K562 (cell line): ENCODE results near the gene PNCK. TPM values are rescaled to one million over a fixed set of nuclear protein-coding genes. Genes with fewer than 3 reads are reported as not detected.

ENCODE experiments used
- BRF2 ChIP-seq: IDR thresholded peaks from 3 replicates; pipeline ENCODE4 v1.6.1; 2011; ENCODE audit warnings: borderline replicate concordance, mild to moderate bottlenecking; ENCODE audit not compliant: insufficient read length, insufficient read depth
- CHD4 ChIP-seq: fragments of 200-600 bp; sonication (generic); IDR thresholded peaks from 3 replicates; pipeline ENCODE4 v1.6.1; 2012; ENCODE audit warnings: low read depth, mild to moderate bottlenecking, mixed read lengths, low read length, inconsistent platforms; ENCODE audit not compliant: insufficient read depth, insufficient replicate concordance, poor library complexity, severe bottlenecking
- FOXA3 ChIP-seq, 2 experiments: fragments of 450-650 bp in 1 of 2; sonication (generic) in 1 of 2; formaldehyde crosslinking; IDR thresholded peaks in 1 of 2; conservative IDR thresholded peaks in 1 of 2; 2 replicates each; pipeline versions ENCODE4 v1.4.0 to v1.8.0; 2020 to 2022; ENCODE audit warnings: mild to moderate bottlenecking in 2 of 2, missing genetic modification reagents in 1 of 2
- L3MBTL2 ChIP-seq: fragments of 450-650 bp; IDR thresholded peaks from 2 replicates; pipeline ENCODE4 v1.6.1; 2016; ENCODE audit warnings: mild to moderate bottlenecking, moderate library complexity
- MGA ChIP-seq: fragments of 450-650 bp; IDR thresholded peaks from 2 replicates; pipeline ENCODE4 v1.6.1; 2016; ENCODE audit warnings: mild to moderate bottlenecking, moderate library complexity
- MNT ChIP-seq, 2 experiments: fragments of 450-650 bp; conservative IDR thresholded peaks; 2 replicates each; pipeline ENCODE4 v1.6.1; 2017; ENCODE audit warnings: mild to moderate bottlenecking in 2 of 2, moderate library complexity in 2 of 2
- POLR2B ChIP-seq: fragments of 450-650 bp; IDR thresholded peaks from 2 replicates; pipeline ENCODE4 v1.6.1; 2018; ENCODE audit warnings: low read depth; ENCODE audit not compliant: partially characterized antibody
- TEAD4 ChIP-seq, 2 experiments: sonication (generic) in 1 of 2; formaldehyde crosslinking in 1 of 2; IDR thresholded peaks; 2 replicates each; pipeline versions ENCODE4 v1.6.1 to v1.8.0; 2012 to 2022; ENCODE audit warnings: borderline replicate concordance in 1 of 2, inconsistent platforms in 1 of 2, low read length in 1 of 2, mild to moderate bottlenecking in 1 of 2, missing genetic modification reagents in 1 of 2
- ZC3H8 ChIP-seq: fragments of 450-650 bp; IDR thresholded peaks from 2 replicates; pipeline ENCODE4 v1.6.1; 2017
- ZKSCAN1 ChIP-seq: fragments of 150-350 bp; IDR thresholded peaks from 2 replicates; pipeline ENCODE4 v1.6.1; 2016; ENCODE audit warnings: low read depth, low read length
- ZNF121 ChIP-seq: sonication (generic); formaldehyde crosslinking; conservative IDR thresholded peaks from 2 replicates; pipeline ENCODE4 v1.8.0; 2022; ENCODE audit warnings: missing genetic modification reagents
- polyA plus RNA-seq, 8 experiments: library from polyadenylated mRNA; depleted of rRNA in 4 of 8; stranded (reverse) in 5 of 8; unstranded in 3 of 8; fragments of >200 nt; fragmentation: Nextera tagmentation in 2 of 8; fragmentation: Illumina TruSeq in 1 of 8; extraction: Ambion mirVana in 2 of 8; extraction: Trizol in 1 of 8; gene quantifications; 2 replicates each; pipeline versions ENCODE4 v1.2.1 to v1.2.3, GENCODE V29; 2011 to 2014; ENCODE audit warnings: inconsistent platforms in 1 of 8, missing spikeins in 1 of 8
- total RNA-seq, 7 experiments: library from RNA; depleted of rRNA in 6 of 7; stranded (reverse); fragments of >200 nt in 6 of 7; fragmentation: Illumina TruSeq in 2 of 7; extraction: Trizol in 2 of 7; gene quantifications; 2 replicates each; pipeline versions ENCODE4 v1.2.1 to v1.2.3, GENCODE V29; 2011 to 2021; ENCODE audit warnings: low replicate concordance in 1 of 7

The PNCK gene
- total and polyA plus RNA-seq, 9 of the 15 experiments (the other 6 are each of a cell fraction or from before 2014, with no cell fraction given), result 0.13 to 7.5 (median 1.2) TPM; not detected in 1

GRCh38 chrX:153643431-153644351 lies 29.9 kb downstream of the PNCK start (continued):
- TF ChIP-seq MGA (peak; percentile 73), ZNF121 (CRISPR knock-in tag) (no peak), L3MBTL2 (peak; percentile 76), TEAD4 (IDR thresholded peaks at IDR 0.05; ENCODE audit: low read length) (no peak), TEAD4 (CRISPR knock-in tag; IDR thresholded peaks at IDR 0.05; ENCODE audit: borderline replicate concordance) (peak; percentile 31; the same call in 1 of the 2 replicates), ZC3H8 (no peak), ZKSCAN1 (peak; percentile 65; the same call in 1 of the 2 replicates), BRF2 (no peak), FOXA3 (CRISPR knock-in tag; conservative IDR thresholded peaks at IDR 0.05 in 1 of 2, IDR thresholded peaks at IDR 0.05 in 1 of 2) (no peak), POLR2B (no peak), MNT (conservative IDR thresholded peaks at IDR 0.05) (0 out of 4 replicates have a peak, but pooled peaks have one; percentile 17 to 21), CHD4 (no peak)
